Lung (tissue), 12 donors: ENCODE data around the gene NAP1L1. TPM values are rescaled to one million over a fixed set of nuclear protein-coding genes. Genes with fewer than 3 reads are reported as not detected.

Source experiments
- ATAC-seq: fragments of 200-7000 bp; cut with Tn5 transposase; one replicate; pipeline ENCODE4 v1.9.1; 2020; ENCODE audit warnings: moderate number of reproducible peaks; ENCODE audit not compliant: insufficient read depth, low FRiP score
- DNase-seq, 3 donors: peaks; one replicate each; pipeline ENCODE4 v3.0.0-alpha.2; 2013 to 2017
- H3K27ac ChIP-seq, 2 donors: one replicate each; pipeline ENCODE4 v1.5.1; 2013; ENCODE audit warnings: mild to moderate bottlenecking in 2 of 2, moderate library complexity in 2 of 2, control low read depth in 1 of 2, inconsistent platforms in 1 of 2, low read depth in 1 of 2, low read length in 1 of 2
- H3K27me3 ChIP-seq, 3 donors: one replicate each; pipeline ENCODE4 v1.5.1; 2013; ENCODE audit warnings: low read length in 2 of 3; ENCODE audit not compliant: control insufficient read depth in 3 of 3, insufficient read depth in 3 of 3
- H3K36me3 ChIP-seq, 4 donors: one replicate each; pipeline ENCODE4 v1.5.1; 2013; ENCODE audit warnings: low read length in 4 of 4, mild to moderate bottlenecking in 1 of 4, moderate library complexity in 1 of 4; ENCODE audit not compliant: control insufficient read depth in 4 of 4, insufficient read depth in 4 of 4
- H3K4me1 ChIP-seq, 5 donors: one replicate each; pipeline ENCODE4 v1.5.1; 2013; ENCODE audit warnings: low read length in 5 of 5, mild to moderate bottlenecking in 2 of 5, moderate library complexity in 1 of 5; ENCODE audit not compliant: control insufficient read depth in 5 of 5, insufficient read depth in 5 of 5
- H3K4me3 ChIP-seq: one replicate; pipeline ENCODE4 v1.5.1; 2013; ENCODE audit warnings: mild to moderate bottlenecking, control low read depth, moderate library complexity
- H3K9ac ChIP-seq, 2 donors: one replicate each; pipeline ENCODE4 v1.5.1; 2013; ENCODE audit warnings: low read length in 2 of 2, control low read depth in 1 of 2; ENCODE audit not compliant: insufficient read depth in 1 of 2
- H3K9me3 ChIP-seq, 4 donors: one replicate each; pipeline ENCODE4 v1.5.1; 2013; ENCODE audit warnings: low read length in 3 of 4, mild to moderate bottlenecking in 1 of 4, moderate library complexity in 1 of 4; ENCODE audit not compliant: control insufficient read depth in 4 of 4, insufficient read depth in 3 of 4
- WGBS, 2 donors: extraction: QIAGEN DNeasy Blood & Tissue Kit; methylation state at CpG; one replicate each; pipeline ENCODE4 v1.1.7; 2013; 5-methylcytosine and 5-hydroxymethylcytosine counted together
- polyA plus RNA-seq, 2 donors: library from polyadenylated mRNA; stranded (reverse); fragments of 200-250 nt; gene quantifications; one replicate each; pipeline ENCODE4 v1.2.1, GENCODE V29; 2013
- total RNA-seq, 2 donors: library from RNA; depleted of rRNA in 1 of 2; stranded (reverse); fragments of >200 nt in 1 of 2; gene quantifications; one replicate each; pipeline ENCODE4 v1.2.1, GENCODE V29; 2014 to 2021
- TF ChIP-seq, protein P1 (sequence below): IDR thresholded peaks from 2 replicates; pipeline ENCODE4 v1.5.1; 2012; ENCODE audit warnings: mild to moderate bottlenecking; ENCODE audit errors: control extremely low read depth, extremely low read depth
- donor health status: control.
- donor health status: control.
- donor health status: Bipolar disorder and iron deficiency.
- donor health status: healthy.
- donor health status: DM: yes; HTN: yes; CAD: no.

NAP1L1 gene
- total and polyA plus RNA-seq, 4 donors: 268 to 515 (median 322) TPM

DNA sequence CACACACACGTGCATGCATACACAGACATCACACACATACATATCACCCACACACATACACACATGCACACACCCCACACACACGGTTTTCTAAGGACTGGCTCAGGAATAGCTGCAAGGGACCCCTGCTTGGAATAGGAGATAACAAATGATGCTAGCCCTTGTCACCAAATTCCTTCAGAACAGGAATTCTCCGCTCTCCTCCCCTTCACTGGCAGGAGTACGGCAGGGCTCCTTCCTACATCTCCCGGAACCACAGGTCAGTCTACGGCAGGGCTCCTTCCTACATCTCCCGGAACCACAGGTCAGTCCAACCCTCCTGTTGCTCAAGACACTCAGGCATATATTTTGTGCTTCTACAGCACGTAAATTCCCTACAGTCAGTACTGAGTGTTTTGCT is 76.8 kb downstream of the NAP1L1 start:
- peaks cover 0 to 6% (median 2%) of the 10 kb centered on the region in 5 donors for H3K4me1 ChIP-seq
- H3K27ac ChIP-seq: no peak overlapping the region
- no peak for DNase-seq
- no peak overlapping the region for H3K9ac ChIP-seq
- peaks cover 0 to 2% (median 0%) of the 10 kb centered on the region in 4 donors for H3K9me3 ChIP-seq
- TF ChIP-seq, protein P1, sequence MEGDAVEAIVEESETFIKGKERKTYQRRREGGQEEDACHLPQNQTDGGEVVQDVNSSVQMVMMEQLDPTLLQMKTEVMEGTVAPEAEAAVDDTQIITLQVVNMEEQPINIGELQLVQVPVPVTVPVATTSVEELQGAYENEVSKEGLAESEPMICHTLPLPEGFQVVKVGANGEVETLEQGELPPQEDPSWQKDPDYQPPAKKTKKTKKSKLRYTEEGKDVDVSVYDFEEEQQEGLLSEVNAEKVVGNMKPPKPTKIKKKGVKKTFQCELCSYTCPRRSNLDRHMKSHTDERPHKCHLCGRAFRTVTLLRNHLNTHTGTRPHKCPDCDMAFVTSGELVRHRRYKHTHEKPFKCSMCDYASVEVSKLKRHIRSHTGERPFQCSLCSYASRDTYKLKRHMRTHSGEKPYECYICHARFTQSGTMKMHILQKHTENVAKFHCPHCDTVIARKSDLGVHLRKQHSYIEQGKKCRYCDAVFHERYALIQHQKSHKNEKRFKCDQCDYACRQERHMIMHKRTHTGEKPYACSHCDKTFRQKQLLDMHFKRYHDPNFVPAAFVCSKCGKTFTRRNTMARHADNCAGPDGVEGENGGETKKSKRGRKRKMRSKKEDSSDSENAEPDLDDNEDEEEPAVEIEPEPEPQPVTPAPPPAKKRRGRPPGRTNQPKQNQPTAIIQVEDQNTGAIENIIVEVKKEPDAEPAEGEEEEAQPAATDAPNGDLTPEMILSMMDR: no peak
- WGBS, 2 donors: 89 to 92% methylated on average over 8 of the region's 8 CpGs
- no peak overlapping the region for H3K4me3 ChIP-seq
- no peaks in the 10 kb centered on the region for H3K36me3 ChIP-seq
- H3K27me3 ChIP-seq: no peaks in the 10 kb centered on the region
- ATAC-seq: no peak

GRCh38 chr12:76006028-76006925 is 78.2 kb downstream of the NAP1L1 start:
- 92 to 94% methylated on average over 9 of the region's 9 CpGs for WGBS, 2 donors
- Histone ChIP-seq H3K4me1 (peaks cover 0 to 6% (median 2%) of the 10 kb centered on the region in 5 donors), H3K27me3 (no peaks in the 10 kb centered on the region), H3K9me3 (peaks cover 0 to 2% (median 0%) of the 10 kb centered on the region in 4 donors), H3K4me3 (no peak overlapping the region), H3K9ac (no peak overlapping the region), H3K27ac (no peak overlapping the region), H3K36me3 (no peaks in the 10 kb centered on the region)
- TF ChIP-seq, protein P1: no peak
- DNase-seq (no peak), ATAC-seq (no peak)

DNA sequence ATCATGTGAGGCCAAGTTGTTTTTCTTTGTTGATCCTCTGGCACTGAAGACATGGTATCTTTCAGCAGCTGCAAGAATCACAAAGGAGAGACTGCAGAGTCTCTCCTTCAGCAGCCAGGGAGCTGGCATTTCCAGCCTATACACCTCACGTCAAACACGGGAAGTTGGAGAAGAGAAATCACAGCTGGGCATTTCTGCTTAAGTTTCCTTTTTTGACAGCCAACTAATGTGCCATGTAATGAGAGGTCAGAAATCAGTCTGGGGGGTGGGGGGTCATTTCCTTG is 81.2 kb downstream of the NAP1L1 start:
- Histone ChIP-seq H3K4me1 (peaks cover 0 to 8% (median 0%) of the 10 kb centered on the region in 5 donors), H3K9ac (no peak overlapping the region), H3K27ac (no peak overlapping the region), H3K27me3 (no peaks in the 10 kb centered on the region), H3K4me3 (no peak overlapping the region), H3K36me3 (no peaks in the 10 kb centered on the region), H3K9me3 (peaks cover 0 to 2% (median 0%) of the 10 kb centered on the region in 4 donors)
- TF ChIP-seq, protein P1: no peak
- DNase-seq: no peak
- ATAC-seq: no peak
- WGBS, 2 donors: 74 to 83% methylated on average over 2 of the region's 2 CpGs
